GM21619 (cell line): ENCODE measurements around the gene PLXNA2.

ENCODE experiments used
- ATAC-seq: cut with Tn5 transposase; IDR thresholded peaks from one replicate; pipeline ENCODE4 v1.9.1; 2021; ENCODE audit not compliant: unreplicated experiment

Gene PLXNA2

GRCh38 chr1:207985996-207986395 lies 258.2 kb downstream of the PLXNA2 start:
- no peak for ATAC-seq

- no peak for ATAC-seq
These were observed 259.2 kb downstream of the PLXNA2 start for GRCh38 chr1:207984831-207985572.

- no peak for ATAC-seq
These were observed 261.0 kb downstream of the PLXNA2 start for GRCh38 chr1:207983044-207983635.

GRCh38 chr1:207981976-207982375 lies 262.2 kb downstream of the PLXNA2 start:
- no peak for ATAC-seq

GRCh38 chr1:207978441-207978840 lies 265.7 kb downstream of the PLXNA2 start:
- no peak for ATAC-seq

GRCh38 chr1:207977876-207978275 lies 266.3 kb downstream of the PLXNA2 start:
- no peak for ATAC-seq

- ATAC-seq = no peak
These were observed 270.2 kb downstream of the PLXNA2 start for GRCh38 chr1:207973898-207974568.

- ATAC-seq = no peak
These were observed 271.8 kb downstream of the PLXNA2 start for GRCh38 chr1:207972337-207972736.
